Large intestine (tissue), 3 donors: Measurements from ENCODE around the gene TGOLN2. TPM values are rescaled to one million over a fixed set of nuclear protein-coding genes. Genes with fewer than 3 reads are reported as not detected.
"Not testable (repeated sequence)": the region's sequence is repeated elsewhere in the genome, so short reads cannot be mapped to it uniquely, and the experiment has no call there.

ENCODE experiments used
- DNase-seq, 2 donors: peaks; one replicate each; pipeline versions ENCODE4 v3.0.0 to v3.0.0-alpha.2; 2013
- H3K27ac ChIP-seq: one replicate; pipeline ENCODE4 v1.5.1; 2013; ENCODE audit warnings: low read length
- H3K27me3 ChIP-seq: 2 replicates; pipeline ENCODE4 v1.6.1; 2013; ENCODE audit warnings: low read length; ENCODE audit not compliant: control insufficient read depth, insufficient read depth
- H3K36me3 ChIP-seq: 2 replicates; pipeline ENCODE4 v1.6.1; 2013; ENCODE audit warnings: low read length; ENCODE audit not compliant: control insufficient read depth, insufficient read depth
- H3K4me1 ChIP-seq: one replicate; pipeline ENCODE4 v1.6.1; 2013; ENCODE audit warnings: low read length; ENCODE audit not compliant: control insufficient read depth, insufficient read depth
- H3K4me3 ChIP-seq: one replicate; pipeline ENCODE4 v1.5.1; 2013; ENCODE audit warnings: low read length
- H3K9me3 ChIP-seq: one replicate; pipeline ENCODE4 v1.6.1; 2013; ENCODE audit warnings: mild to moderate bottlenecking, low read depth, low read length, moderate library complexity; ENCODE audit not compliant: control insufficient read depth
- WGBS: methylation state at CpG from one replicate; pipeline ENCODE4 v1.1.5; 2013; ENCODE audit warnings: low lambda C conversion rate; ENCODE audit not compliant: insufficient coverage; 5-methylcytosine and 5-hydroxymethylcytosine counted together
- polyA plus RNA-seq: library from polyadenylated mRNA; unstranded; fragments of 120-200 nt; gene quantifications from one replicate; pipeline ENCODE4 v1.2.1, GENCODE V29; 2013

The TGOLN2 gene
- polyA plus RNA-seq, 1 donor: 147 TPM

DNA sequence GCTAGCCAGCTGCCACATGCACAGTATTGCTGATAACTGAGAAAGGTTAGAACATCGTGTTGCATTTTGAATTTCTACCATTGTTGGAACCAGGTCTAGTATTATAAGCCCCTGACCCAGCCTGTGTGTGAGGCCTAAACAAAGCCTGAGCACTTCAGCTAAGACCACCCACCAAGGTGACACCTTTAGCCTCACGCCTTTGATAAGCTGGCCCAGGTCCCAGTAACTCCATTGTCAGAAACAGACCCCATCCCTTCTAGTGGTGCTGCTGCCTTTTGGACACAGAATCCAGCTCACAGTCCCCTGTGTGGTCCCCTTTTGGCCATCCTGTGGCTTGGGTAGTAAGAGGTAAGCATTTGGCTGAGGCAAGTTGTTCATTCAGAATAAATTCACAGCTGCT is 28.4 kb upstream of the TGOLN2 start:
- peaks cover 35% of the 10 kb centered on the region for H3K36me3 ChIP-seq
- H3K27ac ChIP-seq: no peak overlapping the region
- no CpG with 5 or more reads among the region's 2 CpGs for WGBS
- H3K4me3 ChIP-seq: no peak overlapping the region
- H3K4me1 ChIP-seq: peaks cover 7% of the 10 kb centered on the region
- no peak for DNase-seq
- no peaks in the 10 kb centered on the region for H3K27me3 ChIP-seq
- H3K9me3 ChIP-seq: no peaks in the 10 kb centered on the region

DNA sequence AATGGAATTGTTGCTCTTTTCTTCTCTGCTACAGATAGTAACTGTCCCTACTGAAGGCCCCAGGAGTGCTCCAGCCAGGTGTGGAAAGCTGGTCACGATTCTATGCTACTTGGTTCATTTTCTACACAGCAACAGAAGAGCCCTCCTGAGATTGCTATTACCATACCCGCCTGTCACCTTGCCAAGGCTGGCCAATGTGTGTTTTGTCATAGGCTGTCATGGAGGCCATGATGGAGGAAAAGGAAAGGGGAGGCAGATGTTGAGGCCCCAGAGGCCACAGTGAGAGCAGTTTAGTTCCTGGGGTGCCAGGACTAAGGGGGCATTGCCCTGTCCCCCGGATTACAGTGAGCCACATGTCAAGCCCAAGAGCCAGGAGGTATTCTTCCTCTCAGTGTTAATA is 27.7 kb upstream of the TGOLN2 start:
- no CpG with 5 or more reads among the region's 3 CpGs for WGBS
- Histone ChIP-seq H3K27ac (no peak overlapping the region), H3K9me3 (no peaks in the 10 kb centered on the region), H3K36me3 (peaks cover 39% of the 10 kb centered on the region), H3K27me3 (no peaks in the 10 kb centered on the region), H3K4me3 (peak overlapping the region; percentile 79), H3K4me1 (peaks cover 7% of the 10 kb centered on the region)
- no peak for DNase-seq

DNA sequence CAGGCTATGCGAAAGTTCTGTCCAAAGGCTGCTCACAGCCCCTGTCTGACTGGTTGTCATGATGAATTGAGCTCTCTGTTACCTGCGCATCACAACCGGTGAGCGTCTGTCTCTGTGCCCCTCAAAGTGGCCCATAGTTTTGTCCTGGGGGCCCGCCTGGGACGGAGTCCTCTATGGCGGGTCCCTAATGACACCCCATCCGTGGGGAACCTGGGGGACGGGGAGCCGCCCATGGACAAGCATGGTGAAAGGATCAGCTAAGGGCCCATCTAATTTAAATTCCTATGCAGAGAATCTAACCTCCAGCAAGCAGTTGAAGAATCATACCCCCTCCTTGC is 27.3 kb upstream of the TGOLN2 start:
- Histone ChIP-seq H3K9me3 (no peaks in the 10 kb centered on the region), H3K4me3 (peak overlapping the region; percentile 79), H3K27me3 (no peaks in the 10 kb centered on the region), H3K27ac (peak overlapping the region; percentile 92), H3K4me1 (peaks cover 7% of the 10 kb centered on the region), H3K36me3 (peaks cover 40% of the 10 kb centered on the region)
- no CpG with 5 or more reads among the region's 10 CpGs for WGBS
- peak in 1 of 2 donors; percentile 27 for DNase-seq

DNA sequence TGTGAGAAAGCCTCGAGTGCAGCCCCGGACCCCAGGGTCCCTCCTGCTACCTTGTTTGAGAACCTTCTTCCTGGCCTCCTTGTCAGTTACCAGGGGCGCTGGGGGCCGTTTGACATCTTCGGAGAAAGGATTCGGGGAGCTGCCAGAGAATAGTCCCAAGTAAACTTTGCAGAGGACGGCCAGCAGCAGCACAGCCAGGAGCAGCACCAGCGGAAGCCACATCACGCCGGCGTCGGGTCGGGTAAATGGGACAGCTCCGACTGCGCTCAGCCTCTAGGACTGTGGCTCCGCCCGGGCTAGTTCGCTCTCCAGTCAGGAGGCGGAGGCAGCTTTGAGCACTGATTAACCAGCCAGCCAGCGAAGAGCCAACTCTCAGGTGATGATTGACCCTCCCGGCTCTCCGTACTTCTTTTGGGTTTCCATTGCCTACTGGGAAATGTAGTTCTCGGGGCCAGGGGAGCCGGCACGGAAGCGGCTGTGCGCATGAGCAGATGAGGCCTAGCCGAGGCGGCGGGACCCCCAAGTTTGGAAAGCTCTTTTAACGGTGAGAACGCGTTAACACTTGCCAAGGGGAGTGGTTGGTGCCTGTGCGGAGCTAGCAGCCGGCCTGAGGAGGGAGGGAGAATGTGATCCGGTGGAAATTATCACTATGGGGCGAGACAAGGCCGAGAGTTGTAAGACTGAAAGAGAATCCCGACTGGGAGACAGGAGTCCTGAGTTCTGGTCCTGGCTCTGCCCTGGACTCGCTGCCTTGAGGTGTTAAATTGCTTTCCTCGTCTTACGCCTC is 26.7 kb upstream of the TGOLN2 start, which contains the start of the genes ELMOD3 and RETSAT:
Gene ELMOD3 (plus strand): TSS at position 484 of the 787 bp plus-strand sequence. CDS start 2,430 bp downstream, outside the sequence.
Gene RETSAT (minus strand): TSS at position 243 of the 787 bp plus-strand sequence. CDS start 21 bp downstream, at position 222.
- H3K4me1 ChIP-seq: peaks cover 7% of the 10 kb centered on the region
- H3K27me3 ChIP-seq: no peaks in the 10 kb centered on the region
- WGBS: no CpG with 5 or more reads among the region's 42 CpGs
- DNase-seq: peak; percentile 98 to 99
- peaks cover 45% of the 10 kb centered on the region for H3K36me3 ChIP-seq
- H3K27ac ChIP-seq: peak within 1 kb of the TSS; percentile 92
- peak within 1 kb of the TSS; percentile 79 for H3K4me3 ChIP-seq
- H3K9me3 ChIP-seq: no peaks in the 10 kb centered on the region

DNA sequence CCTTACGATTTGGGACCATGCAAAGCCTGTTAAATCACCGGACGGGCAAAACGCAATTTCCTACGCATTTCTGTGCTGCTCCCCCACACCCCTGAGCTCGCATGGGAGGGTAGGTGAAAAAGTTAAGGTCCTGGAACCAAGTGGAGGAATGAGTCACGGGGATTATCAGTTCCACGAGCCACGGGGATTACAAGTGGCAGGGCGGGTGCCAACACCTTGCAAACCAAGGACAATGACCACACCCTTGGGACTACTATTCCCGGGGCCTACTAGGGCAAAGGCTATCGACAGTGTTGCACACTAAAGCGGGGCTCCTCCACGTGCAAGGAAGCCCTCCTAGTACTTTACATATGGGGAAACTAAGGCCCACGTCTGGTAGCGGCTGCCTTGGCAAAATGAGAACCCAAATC is 26.1 kb upstream of the TGOLN2 start:
- WGBS: no CpG with 5 or more reads among the region's 16 CpGs
- no peaks in the 10 kb centered on the region for H3K9me3 ChIP-seq
- H3K36me3 ChIP-seq: peaks cover 49% of the 10 kb centered on the region
- peaks cover 7% of the 10 kb centered on the region for H3K4me1 ChIP-seq
- H3K27ac ChIP-seq: peak overlapping the region; percentile 92
- DNase-seq: peak; percentile 71 to 86
- H3K27me3 ChIP-seq: no peaks in the 10 kb centered on the region
- H3K4me3 ChIP-seq: peak overlapping the region; percentile 79

DNA sequence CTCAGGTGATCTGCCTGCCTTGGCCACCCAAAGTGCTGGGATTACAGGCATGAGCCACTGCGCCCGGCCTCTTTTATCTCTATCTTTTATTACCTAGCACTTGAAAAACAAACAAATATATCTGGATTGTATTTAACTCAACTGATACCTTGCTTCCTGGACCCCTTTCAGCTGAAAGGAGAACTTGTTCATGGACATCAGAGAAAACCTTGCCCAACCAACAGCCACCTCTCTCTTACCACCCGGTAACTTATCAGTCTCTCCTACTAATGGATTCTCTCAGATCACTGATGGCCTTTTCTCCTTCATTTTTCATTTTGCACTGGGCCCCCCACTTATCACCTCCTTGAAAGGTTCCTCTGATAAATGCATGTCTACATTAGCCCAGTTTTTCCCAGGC is 19.8 kb upstream of the TGOLN2 start:
- H3K4me1 ChIP-seq: peaks cover 6% of the 10 kb centered on the region
- no peak overlapping the region for H3K4me3 ChIP-seq
- H3K27me3 ChIP-seq: no peaks in the 10 kb centered on the region
- no peaks in the 10 kb centered on the region for H3K9me3 ChIP-seq
- 0% methylated on average over 3 of the region's 3 CpGs for WGBS
- peak overlapping the region; percentile 48 for H3K27ac ChIP-seq
- peaks cover 70% of the 10 kb centered on the region for H3K36me3 ChIP-seq
- peak in 1 of 2 donors; percentile 75 for DNase-seq

DNA sequence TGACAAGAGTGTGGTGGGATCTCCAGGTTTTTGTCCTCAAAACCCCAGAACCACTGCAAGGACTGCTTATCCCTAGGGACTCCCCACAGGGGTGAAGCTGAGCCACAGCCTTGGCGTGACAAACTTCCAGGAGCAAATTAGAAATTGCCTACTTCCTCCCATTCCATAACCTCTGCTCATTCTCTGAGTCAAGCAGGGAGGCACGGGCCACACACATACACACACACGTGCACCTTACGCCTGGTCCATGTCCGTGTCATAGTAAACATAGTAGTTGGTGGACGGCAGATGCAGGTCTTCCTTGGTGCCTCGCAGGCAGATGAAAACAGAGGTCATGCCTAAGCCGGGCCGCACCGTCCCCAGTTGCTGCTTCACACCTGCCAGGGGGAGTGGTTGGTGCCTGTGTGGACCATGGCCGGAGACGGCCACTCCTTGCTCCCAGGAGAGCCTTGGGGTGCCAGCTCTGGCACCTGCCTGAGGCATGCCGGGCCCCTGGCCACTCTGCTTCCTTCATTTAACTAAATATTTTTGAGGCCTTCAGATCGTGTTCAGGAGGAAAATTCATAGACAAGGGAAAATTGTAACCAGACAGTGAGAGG is 16.7 kb upstream of the TGOLN2 start:
- Histone ChIP-seq H3K9me3 (no peaks in the 10 kb centered on the region), H3K27ac (no peak overlapping the region), H3K36me3 (peaks cover 52% of the 10 kb centered on the region), H3K4me1 (peaks cover 5% of the 10 kb centered on the region), H3K27me3 (no peaks in the 10 kb centered on the region), H3K4me3 (no peak overlapping the region)
- WGBS: 70% methylated on average over 2 of the region's 14 CpGs
- no peak for DNase-seq

DNA sequence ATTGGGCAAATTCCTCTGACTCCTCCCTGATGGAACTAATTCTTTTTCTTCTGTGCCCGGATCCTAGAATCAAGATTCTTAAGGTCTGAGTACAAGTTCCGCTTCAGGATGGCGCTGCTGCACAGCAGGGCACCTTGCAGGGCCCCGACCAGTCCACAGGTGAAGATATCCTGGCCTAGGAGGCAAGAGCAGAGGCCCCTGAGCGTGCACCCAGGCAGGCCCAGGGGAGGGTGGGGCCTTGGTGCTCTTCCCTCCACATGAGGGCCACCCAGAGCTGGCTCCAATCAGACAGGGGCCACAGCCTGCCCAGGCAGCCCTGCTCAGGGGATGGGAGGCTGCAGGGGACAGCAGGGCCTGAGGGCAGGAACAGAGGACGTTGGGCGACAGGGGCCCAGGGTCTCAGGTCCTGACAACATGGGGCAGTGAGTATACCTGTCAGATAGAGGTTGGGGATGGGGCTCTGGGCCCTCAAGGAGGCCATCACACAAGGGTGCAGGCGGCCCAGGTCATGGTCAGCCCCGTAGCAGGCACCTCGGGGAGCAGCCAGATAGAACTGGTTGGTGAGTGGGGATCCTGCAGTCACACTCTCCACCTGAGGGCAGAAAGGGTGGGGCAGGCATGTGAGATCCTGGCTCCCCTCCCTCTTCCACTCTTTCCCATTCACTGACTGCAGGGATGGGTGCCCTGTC is 15.6 kb upstream of the TGOLN2 start:
- not testable (repeated sequence) for H3K27ac ChIP-seq, H3K4me3 ChIP-seq, H3K4me1 ChIP-seq, H3K27me3 ChIP-seq, H3K9me3 ChIP-seq
- no CpG with 5 or more reads among the region's 10 CpGs for WGBS
- H3K36me3 ChIP-seq: peaks cover 47% of the 10 kb centered on the region
- DNase-seq: peak in 1 of 2 donors; percentile 41

DNA sequence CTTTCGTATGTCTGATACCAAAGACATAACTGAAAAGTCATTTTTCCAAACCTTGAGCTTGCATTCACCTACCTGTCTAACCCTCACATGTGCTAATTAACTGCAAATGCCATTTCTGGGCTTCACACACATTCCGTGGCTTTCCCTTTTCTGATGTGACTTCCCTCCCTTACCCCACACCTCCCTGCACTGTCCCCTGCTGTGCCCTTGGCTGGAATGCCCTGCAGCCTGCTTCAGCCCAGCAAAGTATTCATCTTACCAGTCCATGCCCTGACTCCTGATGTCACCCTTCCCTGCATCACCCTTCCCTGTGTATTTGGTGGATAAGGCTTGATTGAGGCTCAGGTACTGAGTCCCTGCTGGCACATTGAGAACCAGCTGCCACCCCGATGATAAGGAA is 14.4 kb upstream of the TGOLN2 start:
- H3K27me3 ChIP-seq: no peaks in the 10 kb centered on the region
- no peak overlapping the region for H3K4me3 ChIP-seq
- 90% methylated on average over 2 of the region's 3 CpGs for WGBS
- H3K4me1 ChIP-seq: no peaks in the 10 kb centered on the region
- no peak for DNase-seq
- H3K9me3 ChIP-seq: no peaks in the 10 kb centered on the region
- H3K36me3 ChIP-seq: peaks cover 41% of the 10 kb centered on the region
- H3K27ac ChIP-seq: no peak overlapping the region

DNA sequence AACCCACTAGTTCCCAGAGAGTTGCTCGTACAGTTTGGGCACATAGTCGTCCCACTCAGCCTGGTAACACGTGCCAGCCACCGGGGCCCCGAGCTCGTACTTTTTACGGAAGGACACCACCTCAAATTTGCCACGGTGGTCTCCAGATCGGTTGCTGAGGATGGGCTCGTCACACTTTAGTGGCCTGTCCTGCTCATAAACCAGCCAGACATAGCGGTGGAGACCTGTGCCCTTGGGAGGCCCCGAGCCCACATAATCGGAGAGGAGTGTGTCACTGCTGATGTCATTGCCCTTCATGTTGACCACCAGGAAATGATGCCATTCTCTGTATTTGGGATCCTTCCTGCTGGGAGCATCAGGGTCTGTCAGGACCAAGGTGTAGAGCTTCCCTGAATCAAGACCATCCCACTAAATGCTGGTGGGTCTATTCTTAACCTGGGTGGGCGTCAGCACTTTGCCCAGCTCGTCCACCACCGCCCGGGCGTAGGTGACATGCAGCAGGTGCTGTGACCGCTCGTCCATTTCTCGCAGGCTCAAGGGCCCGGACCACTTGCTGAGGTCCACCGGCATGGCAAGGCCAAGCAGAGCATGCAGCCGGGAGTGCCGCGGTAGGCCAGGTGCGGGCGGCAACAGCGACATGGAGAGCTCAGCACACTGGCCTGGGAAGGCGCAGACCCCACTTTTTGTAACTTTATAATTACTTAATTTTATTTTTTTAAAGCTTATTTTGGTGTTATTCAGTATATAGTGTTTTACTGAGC is 13.7 kb upstream of the TGOLN2 start:
- Histone ChIP-seq H3K4me1 (no peaks in the 10 kb centered on the region), H3K36me3 (peaks cover 36% of the 10 kb centered on the region), H3K4me3 (no peak overlapping the region), H3K9me3 (no peaks in the 10 kb centered on the region), H3K27me3 (no peaks in the 10 kb centered on the region), H3K27ac (no peak overlapping the region)
- WGBS: 100% methylated on average over 1 of the region's 30 CpGs
- no peak for DNase-seq
